T-helper 17 cell (primary cell): ENCODE measurements around the gene EPS8L2. TPM values are rescaled to one million over a fixed set of nuclear protein-coding genes. Genes with fewer than 3 reads are reported as not detected.
"Not testable (repeated sequence)": the region's sequence is repeated elsewhere in the genome, so short reads cannot be mapped to it uniquely, and the experiment has no call there.

Experiments used
- ATAC-seq: fragments of 150-1000 bp; cut with Tn5 transposase; 2 replicates; pipeline ENCODE4 v1.10.0; 2021; ENCODE audit warnings: mild to moderate bottlenecking, moderate library complexity
- DNase-seq, 3 donors: peaks; one replicate each; pipeline versions ENCODE4 v3.0.0 to v3.0.0-alpha.2; 2020 to 2021
- H3K9me3 ChIP-seq: one replicate; pipeline ENCODE4 v1.7.0; 2013; ENCODE audit warnings: low read length, mild to moderate bottlenecking; ENCODE audit not compliant: control insufficient read depth, poor library complexity, severe bottlenecking
- H3K27ac Mint-ChIP-seq: one replicate; pipeline ENCODE4 v1.8.0; 2022; ENCODE audit warnings: mild to moderate bottlenecking, moderate library complexity, mixed read lengths
- H3K27me3 Mint-ChIP-seq: one replicate; pipeline ENCODE4 v1.8.0; 2022; ENCODE audit warnings: mixed read lengths
- H3K36me3 Mint-ChIP-seq: one replicate; pipeline ENCODE4 v1.8.0; 2022; ENCODE audit warnings: low read depth, mixed read lengths
- H3K4me1 Mint-ChIP-seq: one replicate; pipeline ENCODE4 v1.8.0; 2022; ENCODE audit warnings: mild to moderate bottlenecking, mixed read lengths
- H3K4me3 Mint-ChIP-seq: one replicate; pipeline ENCODE4 v1.8.0; 2022; ENCODE audit warnings: mild to moderate bottlenecking, moderate library complexity, mixed read lengths
- total RNA-seq, 4 donors: library from RNA in 2 of 4; stranded (reverse) in 2 of 4; gene quantifications; one replicate each; pipeline ENCODE4 v1.2.3 and lab custom pipeline; 2022 to 2026

The EPS8L2 gene
- total RNA-seq, 2 donors from 2014 or later, result 6.8 to 11.7 TPM

GRCh38 chr11:727859-728748, 22.1 kb downstream of the EPS8L2 start:
- peak; percentile 71 to 83 (median 75) for DNase-seq
- Mint-ChIP-seq H3K36me3 (peaks cover 1% of the 10 kb centered on the region), H3K4me3 (peak overlapping the region; percentile 36), H3K27me3 (peaks cover 3% of the 10 kb centered on the region), H3K27ac (no peak overlapping the region), H3K4me1 (peaks cover 6% of the 10 kb centered on the region)
- peak; percentile 89 for ATAC-seq
- no peaks in the 10 kb centered on the region for H3K9me3 ChIP-seq

- Mint-ChIP-seq H3K27ac (no peak overlapping the region), H3K36me3 (no peaks in the 10 kb centered on the region), H3K4me1 (peaks cover 3% of the 10 kb centered on the region), H3K4me3 (peak overlapping the region; percentile 19), H3K27me3 (no peaks in the 10 kb centered on the region)
- ATAC-seq, result no peak
- no peaks in the 10 kb centered on the region for H3K9me3 ChIP-seq
- no peak for DNase-seq
Measured at GRCh38 chr11:728901-729491, 23.0 kb downstream of the EPS8L2 start.

- Mint-ChIP-seq H3K4me3 (no peak overlapping the region), H3K36me3 (no peaks in the 10 kb centered on the region), H3K27ac (no peak overlapping the region), H3K27me3 (no peaks in the 10 kb centered on the region), H3K4me1 (peaks cover 3% of the 10 kb centered on the region)
- ATAC-seq (no peak), DNase-seq (no peak)
- no peaks in the 10 kb centered on the region for H3K9me3 ChIP-seq
Measured at GRCh38 chr11:729492-730074, 23.6 kb downstream of the EPS8L2 start.

GRCh38 chr11:733072-733471, 27.0 kb downstream of the EPS8L2 start:
- Mint-ChIP-seq H3K36me3 (no peaks in the 10 kb centered on the region), H3K4me3 (no peak overlapping the region), H3K27ac (no peak overlapping the region), H3K4me1 (peaks cover 9% of the 10 kb centered on the region), H3K27me3 (no peaks in the 10 kb centered on the region)
- no peaks in the 10 kb centered on the region for H3K9me3 ChIP-seq
- DNase-seq (no peak), ATAC-seq (no peak)

GRCh38 chr11:734541-734940, 28.5 kb downstream of the EPS8L2 start:
- not testable (repeated sequence) for H3K27me3 Mint-ChIP-seq, H3K4me1 Mint-ChIP-seq, DNase-seq, H3K36me3 Mint-ChIP-seq, ATAC-seq, H3K9me3 ChIP-seq, H3K4me3 Mint-ChIP-seq
- peak overlapping the region; percentile 62 for H3K27ac Mint-ChIP-seq

GRCh38 chr11:737366-737765, 31.3 kb downstream of the EPS8L2 start:
- ATAC-seq, result peak; percentile 39

GRCh38 chr11:737899-738298, 31.9 kb downstream of the EPS8L2 start:
- peak; percentile 53 for ATAC-seq
- H3K27ac Mint-ChIP-seq, H3K27me3 Mint-ChIP-seq: not testable (repeated sequence)

More at GRCh38 chr11:737366-737765, 31.3 kb downstream of the EPS8L2 start:
- no peak for DNase-seq
- Mint-ChIP-seq H3K27me3 (no peaks in the 10 kb centered on the region), H3K27ac (peak overlapping the region; percentile 32), H3K4me1 (peaks cover 10% of the 10 kb centered on the region), H3K4me3 (peak overlapping the region; percentile 75), H3K36me3 (peaks cover 3% of the 10 kb centered on the region)
- H3K9me3 ChIP-seq, result no peaks in the 10 kb centered on the region

GRCh38 chr11:742156-742546, 36.1 kb downstream of the EPS8L2 start:
- no peaks in the 10 kb centered on the region for H3K9me3 ChIP-seq
- no peak overlapping the region for H3K27ac Mint-ChIP-seq
- ATAC-seq (no peak), DNase-seq (no peak)
- H3K4me3 Mint-ChIP-seq, result no peak overlapping the region
- H3K27me3 Mint-ChIP-seq, result no peaks in the 10 kb centered on the region
- peaks cover 3% of the 10 kb centered on the region for H3K36me3 Mint-ChIP-seq
- H3K4me1 Mint-ChIP-seq, result peaks cover 13% of the 10 kb centered on the region

More at GRCh38 chr11:737899-738298, 31.9 kb downstream of the EPS8L2 start:
- H3K9me3 ChIP-seq, H3K4me1 Mint-ChIP-seq, DNase-seq, H3K36me3 Mint-ChIP-seq: not testable (repeated sequence)
- peak overlapping the region; percentile 75 for H3K4me3 Mint-ChIP-seq

GRCh38 chr11:742571-743201, 36.7 kb downstream of the EPS8L2 start:
- no peak overlapping the region for H3K4me3 Mint-ChIP-seq

GRCh38 chr11:745428-745827, 39.4 kb downstream of the EPS8L2 start:
- H3K36me3 Mint-ChIP-seq, result no peaks in the 10 kb centered on the region
- DNase-seq (no peak), ATAC-seq (no peak)
- no peaks in the 10 kb centered on the region for H3K27me3 Mint-ChIP-seq
- H3K4me1 Mint-ChIP-seq, result peaks cover 8% of the 10 kb centered on the region
- no peaks in the 10 kb centered on the region for H3K9me3 ChIP-seq
- H3K27ac Mint-ChIP-seq, result no peak overlapping the region
- no peak overlapping the region for H3K4me3 Mint-ChIP-seq

More at GRCh38 chr11:742571-743201, 36.7 kb downstream of the EPS8L2 start:
- Mint-ChIP-seq H3K27me3 (no peaks in the 10 kb centered on the region), H3K4me1 (peaks cover 7% of the 10 kb centered on the region), H3K36me3 (peaks cover 3% of the 10 kb centered on the region), H3K27ac (no peak overlapping the region)
- DNase-seq (no peak), ATAC-seq (no peak)
- no peaks in the 10 kb centered on the region for H3K9me3 ChIP-seq

- DNase-seq (no peak), ATAC-seq (peak; percentile 59)
- H3K9me3 ChIP-seq, result no peaks in the 10 kb centered on the region
- Mint-ChIP-seq H3K4me3 (peak overlapping the region; percentile 86), H3K36me3 (no peaks in the 10 kb centered on the region), H3K27me3 (no peaks in the 10 kb centered on the region), H3K4me1 (peaks cover 8% of the 10 kb centered on the region), H3K27ac (no peak overlapping the region)
Measured at GRCh38 chr11:746289-747157, 40.5 kb downstream of the EPS8L2 start.

GRCh38 chr11:747158-748006, 41.4 kb downstream of the EPS8L2 start, which contains the start of gene TALDO1:
TSS of gene TALDO1 (plus strand) at chr11:747464. CDS start at chr11:747482, 18 bp downstream.
- Mint-ChIP-seq H3K27ac (peak within 1 kb of the TSS; percentile 74), H3K36me3 (no peaks in the 10 kb centered on the region), H3K4me3 (peak within 1 kb of the TSS; percentile 86), H3K4me1 (peaks cover 8% of the 10 kb centered on the region), H3K27me3 (no peaks in the 10 kb centered on the region)
- H3K9me3 ChIP-seq, result no peaks in the 10 kb centered on the region
- ATAC-seq, result peak; percentile 88
- peak; percentile 58 to 79 (median 76) for DNase-seq
